ENCODE results near the gene LYRM2. TPM values are rescaled to one million over a fixed set of nuclear protein-coding genes. Genes with fewer than 3 reads are reported as not detected.

LYRM2 gene
- total RNA-seq, 1 experiment from 2014 or later: 26.3 TPM

DNA sequence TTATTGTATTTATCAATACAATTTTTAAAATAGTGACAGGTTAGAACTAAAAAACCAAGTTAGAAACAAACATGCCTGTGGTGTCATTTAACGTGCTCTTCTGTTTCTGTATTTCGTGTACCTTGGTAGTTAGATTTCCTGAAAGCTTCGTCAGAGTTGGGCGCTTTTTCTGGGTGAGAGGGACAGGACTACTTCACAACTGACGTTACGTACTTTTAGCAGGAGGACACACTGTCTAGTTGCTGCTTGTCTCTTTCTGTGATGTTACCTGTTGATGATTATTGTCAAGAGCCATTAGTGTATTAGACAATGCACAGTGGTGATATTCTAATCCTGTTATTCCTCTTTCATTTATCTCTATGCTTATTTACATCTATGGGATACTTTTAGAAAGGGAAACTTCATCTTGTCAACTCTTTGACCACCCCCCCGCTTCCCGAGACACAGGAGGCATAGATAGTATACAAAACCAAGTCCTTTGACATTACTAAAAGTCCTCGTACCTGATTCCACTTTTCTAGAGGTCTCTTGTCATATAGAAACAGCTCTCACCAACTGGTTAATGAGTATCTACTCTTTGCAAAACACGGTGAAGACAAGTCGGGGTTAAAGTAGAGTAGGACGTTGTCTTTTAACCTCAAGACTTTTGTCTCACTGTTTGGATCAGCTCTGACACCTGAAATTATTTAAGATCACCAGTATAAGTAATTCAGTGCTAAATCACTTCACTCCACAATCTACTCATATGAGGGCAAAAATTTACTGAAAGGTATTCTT, 96.3 kb downstream of the LYRM2 start:
- ChIA-PET CTCF (no interaction called here), RAD21 (ENCODE audit: low non-redundant PET in 1 of 2, low total read pairs in 2 of 2, uncharacterized antibody in 2 of 2, unreplicated experiment in 2 of 2) (no interaction called here), POLR2A (no interaction called here)
- H3K36me3 ChIP-seq (ENCODE audit: control insufficient read depth in 1 of 2, insufficient read depth in 2 of 2, low read length in 2 of 2): no peaks in the 10 kb centered on the region
- H3K4me3 ChIP-seq (replicated peaks in 1 of 2; ENCODE audit: low read depth in 1 of 2, low read length in 2 of 2): no peak overlapping the region
- no peaks in the 10 kb centered on the region for H3K27me3 ChIP-seq (ENCODE audit: insufficient read depth, low read length)
- H2AFZ ChIP-seq (ENCODE audit: low read depth, low read length, poor library complexity, severe bottlenecking): no peak overlapping the region
- no peaks in the 10 kb centered on the region for H3K79me2 ChIP-seq (ENCODE audit: insufficient read depth, low read length)
- H3K9me3 ChIP-seq (ENCODE audit: control insufficient read depth in 1 of 2, insufficient read depth in 1 of 2, low read depth in 1 of 2, low read length in 2 of 2): no peaks in the 10 kb centered on the region
- no TSS peak for BruUV-seq (replicated peaks)
- no peak for TF ChIP-seq ELF1 (IDR thresholded peaks at IDR 0.05; ENCODE audit: borderline replicate concordance, low read depth)
- TF ChIP-seq FOSL1 (IDR thresholded peaks at IDR 0.05; ENCODE audit: low read depth): no peak
- no peak for TF ChIP-seq TCF7L2 (IDR thresholded peaks at IDR 0.05; ENCODE audit: borderline replicate concordance, extremely low read depth, insufficient read depth, insufficient read length)
- TF ChIP-seq, protein P1, sequence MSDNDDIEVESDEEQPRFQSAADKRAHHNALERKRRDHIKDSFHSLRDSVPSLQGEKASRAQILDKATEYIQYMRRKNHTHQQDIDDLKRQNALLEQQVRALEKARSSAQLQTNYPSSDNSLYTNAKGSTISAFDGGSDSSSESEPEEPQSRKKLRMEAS (IDR thresholded peaks at IDR 0.05): no peak
- TF ChIP-seq, protein P2, sequence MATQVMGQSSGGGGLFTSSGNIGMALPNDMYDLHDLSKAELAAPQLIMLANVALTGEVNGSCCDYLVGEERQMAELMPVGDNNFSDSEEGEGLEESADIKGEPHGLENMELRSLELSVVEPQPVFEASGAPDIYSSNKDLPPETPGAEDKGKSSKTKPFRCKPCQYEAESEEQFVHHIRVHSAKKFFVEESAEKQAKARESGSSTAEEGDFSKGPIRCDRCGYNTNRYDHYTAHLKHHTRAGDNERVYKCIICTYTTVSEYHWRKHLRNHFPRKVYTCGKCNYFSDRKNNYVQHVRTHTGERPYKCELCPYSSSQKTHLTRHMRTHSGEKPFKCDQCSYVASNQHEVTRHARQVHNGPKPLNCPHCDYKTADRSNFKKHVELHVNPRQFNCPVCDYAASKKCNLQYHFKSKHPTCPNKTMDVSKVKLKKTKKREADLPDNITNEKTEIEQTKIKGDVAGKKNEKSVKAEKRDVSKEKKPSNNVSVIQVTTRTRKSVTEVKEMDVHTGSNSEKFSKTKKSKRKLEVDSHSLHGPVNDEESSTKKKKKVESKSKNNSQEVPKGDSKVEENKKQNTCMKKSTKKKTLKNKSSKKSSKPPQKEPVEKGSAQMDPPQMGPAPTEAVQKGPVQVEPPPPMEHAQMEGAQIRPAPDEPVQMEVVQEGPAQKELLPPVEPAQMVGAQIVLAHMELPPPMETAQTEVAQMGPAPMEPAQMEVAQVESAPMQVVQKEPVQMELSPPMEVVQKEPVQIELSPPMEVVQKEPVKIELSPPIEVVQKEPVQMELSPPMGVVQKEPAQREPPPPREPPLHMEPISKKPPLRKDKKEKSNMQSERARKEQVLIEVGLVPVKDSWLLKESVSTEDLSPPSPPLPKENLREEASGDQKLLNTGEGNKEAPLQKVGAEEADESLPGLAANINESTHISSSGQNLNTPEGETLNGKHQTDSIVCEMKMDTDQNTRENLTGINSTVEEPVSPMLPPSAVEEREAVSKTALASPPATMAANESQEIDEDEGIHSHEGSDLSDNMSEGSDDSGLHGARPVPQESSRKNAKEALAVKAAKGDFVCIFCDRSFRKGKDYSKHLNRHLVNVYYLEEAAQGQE (IDR thresholded peaks at IDR 0.05; ENCODE audit: low read depth): no peak
- no peak for TF ChIP-seq EZH2phosphoT487 (IDR thresholded peaks at IDR 0.05; ENCODE audit: borderline replicate concordance)
- no peak for ATAC-seq
- H3K4me2 ChIP-seq (ENCODE audit: low read length): no peak overlapping the region
- no peak overlapping the region for H3K27ac ChIP-seq (ENCODE audit: low read depth, low read length)
- no peak overlapping the region for H3K9ac ChIP-seq (ENCODE audit: low read length)
- DNase-seq (ENCODE audit: low read depth, low spot score): no peak
- no peaks in the 10 kb centered on the region for H3K9me2 ChIP-seq (ENCODE audit: insufficient read depth)
- intact Hi-C loops (cut with micrococcal nuclease): no loop called here
- no peaks in the 10 kb centered on the region for H3K4me1 ChIP-seq (ENCODE audit: control insufficient read depth in 1 of 2, insufficient read depth in 2 of 2, low read length in 2 of 2)
- H4K20me1 ChIP-seq (ENCODE audit: insufficient read depth): no peaks in the 10 kb centered on the region

Data from HCT116 (cell line).